Activated CD4-positive, alpha-beta T cell treated with anti-CD3 and anti-CD28 coated beads for 24 hours (primary cell): ENCODE data around the gene NOXA1.
"Not testable (repeated sequence)": the region's sequence is repeated elsewhere in the genome, so short reads cannot be mapped to it uniquely, and the experiment has no call there.

Experiments used
- DNase-seq, 2 donors: peaks; one replicate each; pipeline ENCODE4 v3.0.0-alpha.2; 2020; ENCODE audit warnings: low read depth in 2 of 2

The NOXA1 gene

GRCh38 chr9:137437691-137438590 lies 14.7 kb downstream of the NOXA1 start:
- DNase-seq, result no peak

GRCh38 chr9:137438591-137439157 lies 15.5 kb downstream of the NOXA1 start:
- DNase-seq, result no peak

GRCh38 chr9:137439158-137439714 lies 16.0 kb downstream of the NOXA1 start:
- no peak for DNase-seq

- DNase-seq, result no peak
Measured at GRCh38 chr9:137441289-137441934, 18.2 kb downstream of the NOXA1 start, which contains the start of gene ENTPD8. Gene ENTPD8, minus strand, starts transcription at chr9:137441357. Its CDS starts 3,072 bp downstream, at chr9:137438285.

- DNase-seq, result no peak
Measured at GRCh38 chr9:137441935-137442321, 18.7 kb downstream of the NOXA1 start.

GRCh38 chr9:137444106-137444790 lies 21.1 kb downstream of the NOXA1 start:
- DNase-seq, result no peak

- DNase-seq, result peak; percentile 83 to 86
Measured at GRCh38 chr9:137445275-137445807, 22.1 kb downstream of the NOXA1 start.

GRCh38 chr9:137445930-137446431 lies 22.8 kb downstream of the NOXA1 start:
- DNase-seq, result no peak

GRCh38 chr9:137446851-137447471 lies 23.8 kb downstream of the NOXA1 start:
- no peak for DNase-seq

GRCh38 chr9:137447722-137448601 lies 24.8 kb downstream of the NOXA1 start:
- no peak for DNase-seq

- no peak for DNase-seq
Measured at GRCh38 chr9:137448602-137448962, 25.4 kb downstream of the NOXA1 start.

GRCh38 chr9:137449081-137449844 lies 26.1 kb downstream of the NOXA1 start:
- no peak for DNase-seq

- no peak for DNase-seq
Measured at GRCh38 chr9:137449931-137450538, 26.8 kb downstream of the NOXA1 start.

GRCh38 chr9:137450539-137451222 lies 27.5 kb downstream of the NOXA1 start:
- DNase-seq, result not testable (repeated sequence)

- DNase-seq, result not testable (repeated sequence)
Measured at GRCh38 chr9:137451264-137452005, 28.2 kb downstream of the NOXA1 start.

GRCh38 chr9:137452006-137452760 lies 29.0 kb downstream of the NOXA1 start:
- DNase-seq, result no peak
